ENCODE results near the gene CTBP2. TPM values are rescaled to one million over a fixed set of nuclear protein-coding genes. Genes with fewer than 3 reads are reported as not detected.

CTBP2 gene
- total and polyA plus RNA-seq, 8 donors = 21.3 to 169 (median 61.6) TPM

GRCh38 chr10:124997771-124998623 lies 162.4 kb downstream of the CTBP2 start:
- WGBS, 5 donors = 82 to 89% (median 86%) methylated on average over 34 to 35 of the region's 35 CpGs
- Histone ChIP-seq H3K36me3 (peaks cover 77 to 100% (median 98%) of the 10 kb centered on the region in 4 donors), H3K27me3 (no peaks in the 10 kb centered on the region), H3K4me3 (no peak overlapping the region), H3K27ac (peak overlapping the region in 2 of 5 donors; percentile 69 to 72), H3K4me1 (peaks cover 29 to 50% (median 42%) of the 10 kb centered on the region in 4 donors), H3K9me3 (no peaks in the 10 kb centered on the region)
- DNase-seq = peak in 1 of 2 donors; percentile 19
- TF ChIP-seq EP300 (IDR thresholded peaks at IDR 0.05) (no peak), POLR2AphosphoS5 (IDR thresholded peaks at IDR 0.05) (no peak), POLR2A (IDR thresholded peaks at IDR 0.05) (no peak)
- TF ChIP-seq, protein P1, sequence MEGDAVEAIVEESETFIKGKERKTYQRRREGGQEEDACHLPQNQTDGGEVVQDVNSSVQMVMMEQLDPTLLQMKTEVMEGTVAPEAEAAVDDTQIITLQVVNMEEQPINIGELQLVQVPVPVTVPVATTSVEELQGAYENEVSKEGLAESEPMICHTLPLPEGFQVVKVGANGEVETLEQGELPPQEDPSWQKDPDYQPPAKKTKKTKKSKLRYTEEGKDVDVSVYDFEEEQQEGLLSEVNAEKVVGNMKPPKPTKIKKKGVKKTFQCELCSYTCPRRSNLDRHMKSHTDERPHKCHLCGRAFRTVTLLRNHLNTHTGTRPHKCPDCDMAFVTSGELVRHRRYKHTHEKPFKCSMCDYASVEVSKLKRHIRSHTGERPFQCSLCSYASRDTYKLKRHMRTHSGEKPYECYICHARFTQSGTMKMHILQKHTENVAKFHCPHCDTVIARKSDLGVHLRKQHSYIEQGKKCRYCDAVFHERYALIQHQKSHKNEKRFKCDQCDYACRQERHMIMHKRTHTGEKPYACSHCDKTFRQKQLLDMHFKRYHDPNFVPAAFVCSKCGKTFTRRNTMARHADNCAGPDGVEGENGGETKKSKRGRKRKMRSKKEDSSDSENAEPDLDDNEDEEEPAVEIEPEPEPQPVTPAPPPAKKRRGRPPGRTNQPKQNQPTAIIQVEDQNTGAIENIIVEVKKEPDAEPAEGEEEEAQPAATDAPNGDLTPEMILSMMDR (IDR thresholded peaks at IDR 0.05) = no peak
- intact Hi-C loops (cut with DNase I; ENCODE audit: low total_unique reads) = no loop called here

DNA sequence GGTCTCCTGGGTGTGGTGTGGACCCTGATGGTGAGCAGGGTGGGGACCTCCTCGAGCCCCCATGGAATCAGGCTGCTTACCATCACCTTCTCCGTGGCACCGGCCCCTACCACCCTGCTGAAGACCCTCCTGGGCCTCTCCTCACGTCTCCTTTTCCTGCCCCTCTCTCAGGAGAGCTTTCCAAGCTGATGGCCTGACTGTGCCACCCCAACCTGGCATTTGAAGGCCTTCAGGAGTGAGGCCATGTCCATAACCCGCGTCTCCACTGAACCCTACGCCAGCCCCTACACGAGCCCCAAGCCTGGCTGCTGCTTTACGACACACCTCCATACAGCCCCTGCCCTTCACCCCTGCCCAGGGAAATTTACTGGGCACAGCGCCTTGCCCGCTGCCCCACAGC lies 163.1 kb downstream of the CTBP2 start:
- no peak for DNase-seq
- Histone ChIP-seq H3K27me3 (no peaks in the 10 kb centered on the region), H3K36me3 (peaks cover 74 to 100% (median 97%) of the 10 kb centered on the region in 4 donors), H3K9me3 (no peaks in the 10 kb centered on the region), H3K27ac (peak overlapping the region in 2 of 5 donors; percentile 16 to 72), H3K4me1 (peaks cover 31 to 50% (median 41%) of the 10 kb centered on the region in 4 donors), H3K4me3 (no peak overlapping the region)
- 91 to 95% (median 94%) methylated on average over 11 of the region's 11 CpGs for WGBS, 5 donors
- intact Hi-C loops (cut with DNase I; ENCODE audit: low total_unique reads) = no loop called here
- TF ChIP-seq POLR2A (IDR thresholded peaks at IDR 0.05) (no peak), POLR2AphosphoS5 (IDR thresholded peaks at IDR 0.05) (no peak), EP300 (IDR thresholded peaks at IDR 0.05) (no peak)
- TF ChIP-seq, protein P1 (IDR thresholded peaks at IDR 0.05) = no peak

GRCh38 chr10:124996854-124997215 lies 163.5 kb downstream of the CTBP2 start:
- H3K4me1 ChIP-seq = peaks cover 29 to 49% (median 40%) of the 10 kb centered on the region in 4 donors
- intact Hi-C loops (cut with DNase I; ENCODE audit: low total_unique reads) = no loop called here
- DNase-seq = no peak
- peaks cover 73 to 100% (median 97%) of the 10 kb centered on the region in 4 donors for H3K36me3 ChIP-seq
- H3K4me3 ChIP-seq = no peak overlapping the region
- no peaks in the 10 kb centered on the region for H3K27me3 ChIP-seq
- H3K27ac ChIP-seq = no peak overlapping the region
- WGBS, 5 donors = 83 to 93% (median 92%) methylated on average over 17 of the region's 17 CpGs
- no peaks in the 10 kb centered on the region for H3K9me3 ChIP-seq
- TF ChIP-seq EP300 (IDR thresholded peaks at IDR 0.05) (no peak), POLR2A (IDR thresholded peaks at IDR 0.05) (no peak), POLR2AphosphoS5 (IDR thresholded peaks at IDR 0.05) (no peak)
- TF ChIP-seq, protein P1 (IDR thresholded peaks at IDR 0.05) = no peak

DNA sequence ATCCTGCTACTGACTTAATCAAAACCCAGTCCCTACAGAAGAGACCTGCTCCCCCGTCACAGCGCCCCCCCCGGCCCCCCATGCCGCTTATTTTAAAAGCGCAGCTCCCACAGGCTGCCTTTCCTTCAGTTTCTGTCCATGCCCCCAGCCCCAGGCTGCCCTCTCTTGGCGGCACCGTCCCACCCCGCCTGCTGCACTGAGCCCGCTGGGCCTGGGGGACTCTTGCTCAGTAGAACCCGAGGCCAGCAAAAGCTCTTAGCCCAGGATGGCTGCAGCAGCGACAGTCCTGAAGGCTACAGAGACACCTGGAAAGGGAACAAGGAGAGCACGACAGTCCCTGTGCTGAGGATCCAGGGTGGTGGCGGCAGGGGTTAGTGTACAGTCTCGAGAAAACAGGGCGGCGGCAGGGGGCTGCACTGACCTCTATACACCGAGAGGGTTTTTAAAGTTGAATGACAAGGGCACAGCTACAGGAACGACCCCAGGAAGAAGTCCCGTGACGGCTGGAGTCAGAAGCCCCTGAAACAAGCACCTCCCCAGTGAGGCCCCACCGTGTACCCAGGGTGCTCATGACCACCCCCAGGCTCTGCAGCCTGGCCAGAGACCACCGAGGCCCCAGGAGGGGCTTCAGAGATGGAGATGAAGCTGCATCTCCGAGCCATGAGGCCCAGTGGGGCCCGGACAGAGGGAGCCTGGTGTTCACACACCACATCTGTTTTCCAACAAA lies 164.1 kb downstream of the CTBP2 start:
- peaks cover 24 to 44% (median 35%) of the 10 kb centered on the region in 4 donors for H3K4me1 ChIP-seq
- DNase-seq = peak in 1 of 2 donors; percentile 6
- no peaks in the 10 kb centered on the region for H3K9me3 ChIP-seq
- intact Hi-C loops (cut with DNase I; ENCODE audit: low total_unique reads) = no loop called here
- WGBS, 5 donors = 84 to 90% (median 87%) methylated on average over 23 to 24 of the region's 24 CpGs
- H3K27me3 ChIP-seq = no peaks in the 10 kb centered on the region
- TF ChIP-seq EP300 (IDR thresholded peaks at IDR 0.05) (no peak), POLR2A (IDR thresholded peaks at IDR 0.05) (no peak), POLR2AphosphoS5 (IDR thresholded peaks at IDR 0.05) (no peak)
- TF ChIP-seq, protein P1 (IDR thresholded peaks at IDR 0.05) = no peak
- no peak overlapping the region for H3K27ac ChIP-seq
- H3K36me3 ChIP-seq = peaks cover 79 to 100% (median 99%) of the 10 kb centered on the region in 4 donors
- H3K4me3 ChIP-seq = no peak overlapping the region

All from stomach (tissue), 9 donors.